ENCODE results near the gene DYNLT5.
"Not testable (repeated sequence)": the region's sequence is repeated elsewhere in the genome, so short reads cannot be mapped to it uniquely, and the experiment has no call there.

DYNLT5 gene

DNA sequence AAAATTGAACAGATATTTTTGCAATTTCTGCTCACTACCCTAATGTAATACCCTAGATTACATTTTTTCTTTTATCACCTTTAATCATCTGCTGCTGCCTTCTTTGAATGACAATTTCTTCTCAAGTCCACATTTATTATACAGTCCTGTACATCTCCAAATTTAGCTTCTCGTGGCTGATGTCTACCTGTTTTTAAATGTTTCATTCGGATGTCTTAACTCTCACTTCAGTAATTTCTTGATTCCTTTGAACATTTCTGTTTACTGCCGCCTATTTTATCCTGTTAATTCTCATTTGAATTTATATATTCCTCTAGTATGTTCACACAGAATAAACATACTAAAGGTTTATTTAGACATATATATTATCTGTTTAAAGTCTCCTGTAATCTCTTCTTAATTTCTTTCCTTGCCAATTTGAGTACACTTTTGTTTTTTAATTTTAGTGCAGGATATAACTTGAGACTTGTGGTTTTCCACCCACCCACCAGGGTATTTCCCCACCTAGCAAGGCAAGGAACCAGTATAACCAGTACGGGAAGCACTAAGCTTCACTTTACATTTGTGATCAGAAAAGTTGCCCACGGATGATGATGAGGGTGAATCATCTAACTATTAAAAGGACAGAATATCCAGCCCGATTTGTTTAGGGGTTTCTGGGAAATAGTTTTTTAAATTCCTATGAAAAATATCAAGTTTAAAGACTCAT, 36.1 kb downstream of the DYNLT5 start:
- no peak for TF ChIP-seq TCF4 (CRISPR knock-in tag; IDR thresholded peaks at IDR 0.05; ENCODE audit: borderline replicate concordance)
- TF ChIP-seq PPARA (CRISPR knock-in tag; IDR thresholded peaks at IDR 0.05; ENCODE audit: borderline replicate concordance) = no peak
- no peak for TF ChIP-seq ZFP30 (CRISPR knock-in tag; IDR thresholded peaks at IDR 0.05)
- no peak for TF ChIP-seq BACH2 (CRISPR knock-in tag; IDR thresholded peaks at IDR 0.05; ENCODE audit: borderline replicate concordance)
- no peak for TF ChIP-seq ZNF565 (CRISPR knock-in tag; conservative IDR thresholded peaks at IDR 0.05; ENCODE audit: low read depth)
- TF ChIP-seq, protein P1, sequence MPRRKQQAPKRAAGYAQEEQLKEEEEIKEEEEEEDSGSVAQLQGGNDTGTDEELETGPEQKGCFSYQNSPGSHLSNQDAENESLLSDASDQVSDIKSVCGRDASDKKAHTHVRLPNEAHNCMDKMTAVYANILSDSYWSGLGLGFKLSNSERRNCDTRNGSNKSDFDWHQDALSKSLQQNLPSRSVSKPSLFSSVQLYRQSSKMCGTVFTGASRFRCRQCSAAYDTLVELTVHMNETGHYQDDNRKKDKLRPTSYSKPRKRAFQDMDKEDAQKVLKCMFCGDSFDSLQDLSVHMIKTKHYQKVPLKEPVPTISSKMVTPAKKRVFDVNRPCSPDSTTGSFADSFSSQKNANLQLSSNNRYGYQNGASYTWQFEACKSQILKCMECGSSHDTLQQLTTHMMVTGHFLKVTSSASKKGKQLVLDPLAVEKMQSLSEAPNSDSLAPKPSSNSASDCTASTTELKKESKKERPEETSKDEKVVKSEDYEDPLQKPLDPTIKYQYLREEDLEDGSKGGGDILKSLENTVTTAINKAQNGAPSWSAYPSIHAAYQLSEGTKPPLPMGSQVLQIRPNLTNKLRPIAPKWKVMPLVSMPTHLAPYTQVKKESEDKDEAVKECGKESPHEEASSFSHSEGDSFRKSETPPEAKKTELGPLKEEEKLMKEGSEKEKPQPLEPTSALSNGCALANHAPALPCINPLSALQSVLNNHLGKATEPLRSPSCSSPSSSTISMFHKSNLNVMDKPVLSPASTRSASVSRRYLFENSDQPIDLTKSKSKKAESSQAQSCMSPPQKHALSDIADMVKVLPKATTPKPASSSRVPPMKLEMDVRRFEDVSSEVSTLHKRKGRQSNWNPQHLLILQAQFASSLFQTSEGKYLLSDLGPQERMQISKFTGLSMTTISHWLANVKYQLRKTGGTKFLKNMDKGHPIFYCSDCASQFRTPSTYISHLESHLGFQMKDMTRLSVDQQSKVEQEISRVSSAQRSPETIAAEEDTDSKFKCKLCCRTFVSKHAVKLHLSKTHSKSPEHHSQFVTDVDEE (CRISPR knock-in tag; IDR thresholded peaks at IDR 0.05) = no peak
- no peak for TF ChIP-seq CREB5 (CRISPR knock-in tag; IDR thresholded peaks at IDR 0.05; ENCODE audit: low read depth)
- TF ChIP-seq ARNTL (CRISPR knock-in tag; IDR thresholded peaks at IDR 0.05; ENCODE audit: borderline replicate concordance, low read depth) = no peak
- no peak for TF ChIP-seq GLIS3 (CRISPR knock-in tag; IDR thresholded peaks at IDR 0.05)
- TF ChIP-seq ISL1 (CRISPR knock-in tag; IDR thresholded peaks at IDR 0.05) = no peak
- no peak for TF ChIP-seq ZNF70 (CRISPR knock-in tag; IDR thresholded peaks at IDR 0.05)
- no peak for TF ChIP-seq OSR1 (CRISPR knock-in tag; IDR thresholded peaks at IDR 0.05)
- no peak for TF ChIP-seq ZC3H10 (CRISPR knock-in tag; IDR thresholded peaks at IDR 0.05)
- no peak for TF ChIP-seq ESRRG (CRISPR knock-in tag; IDR thresholded peaks at IDR 0.05)
- no peak for TF ChIP-seq CSDC2 (CRISPR knock-in tag; IDR thresholded peaks at IDR 0.05)
- no peak for TF ChIP-seq RARB (CRISPR knock-in tag; IDR thresholded peaks at IDR 0.05)
- TF ChIP-seq ZFP3 (CRISPR knock-in tag; IDR thresholded peaks at IDR 0.05) = no peak
- ATAC-seq = no peak

DNA sequence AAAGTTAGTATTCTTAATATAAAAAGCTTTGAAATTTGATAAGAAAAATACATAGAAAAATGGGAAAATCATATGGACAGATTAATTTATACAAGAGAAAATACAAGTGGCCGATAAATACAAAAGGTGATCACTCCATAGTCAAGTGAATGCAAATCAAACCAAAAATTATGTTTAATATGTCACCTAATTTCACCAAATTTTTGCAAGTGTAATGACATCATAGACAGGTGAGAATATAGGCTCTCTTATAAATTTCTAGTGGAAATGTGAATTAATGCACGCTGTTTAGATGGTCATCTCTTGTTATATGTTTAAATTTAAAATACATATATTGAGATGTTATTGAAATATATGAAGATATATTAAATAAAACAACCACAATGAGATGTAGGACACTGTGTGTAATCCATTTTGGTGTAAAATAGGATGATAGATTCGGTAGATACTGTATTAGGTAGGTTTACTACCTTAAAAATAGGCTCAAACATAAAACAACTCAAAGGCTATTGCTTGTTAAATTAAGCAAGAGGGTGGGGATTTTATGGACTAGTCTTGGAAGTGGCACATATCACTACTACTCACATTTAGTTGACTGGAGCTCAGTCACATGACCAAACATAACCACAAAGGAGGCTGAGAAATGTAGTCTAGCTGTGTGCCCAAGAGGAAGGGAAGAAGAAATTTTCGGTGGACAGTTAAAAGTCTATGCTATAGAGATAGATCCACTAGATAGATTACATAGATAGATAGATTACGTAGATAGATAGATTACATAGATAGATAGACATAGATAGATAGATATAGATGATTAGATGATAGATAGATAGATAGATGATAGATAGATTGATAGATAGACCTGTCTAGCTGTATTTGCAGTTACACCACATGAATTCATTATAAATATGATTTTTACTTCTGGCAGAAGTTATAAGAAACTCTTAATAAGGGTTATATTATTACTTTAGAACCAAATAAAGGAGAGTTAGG, 39.7 kb downstream of the DYNLT5 start:
- no peak for ATAC-seq
- TF ChIP-seq ZFP30 (CRISPR knock-in tag; IDR thresholded peaks at IDR 0.05) = no peak
- TF ChIP-seq PATZ1 (CRISPR knock-in tag; IDR thresholded peaks at IDR 0.05; ENCODE audit: borderline replicate concordance) = no peak
- TF ChIP-seq OSR1 (CRISPR knock-in tag; IDR thresholded peaks at IDR 0.05) = no peak
- no peak for TF ChIP-seq SNAI2 (CRISPR knock-in tag; IDR thresholded peaks at IDR 0.05)
- no peak for TF ChIP-seq ARNTL (CRISPR knock-in tag; IDR thresholded peaks at IDR 0.05; ENCODE audit: borderline replicate concordance, low read depth)
- TF ChIP-seq ISL1 (CRISPR knock-in tag; IDR thresholded peaks at IDR 0.05) = no peak
- no peak for TF ChIP-seq RARB (CRISPR knock-in tag; IDR thresholded peaks at IDR 0.05)
- no peak for TF ChIP-seq ZNF70 (CRISPR knock-in tag; IDR thresholded peaks at IDR 0.05)
- no peak for TF ChIP-seq TCF4 (CRISPR knock-in tag; IDR thresholded peaks at IDR 0.05; ENCODE audit: borderline replicate concordance)
- no peak for TF ChIP-seq PPARA (CRISPR knock-in tag; IDR thresholded peaks at IDR 0.05; ENCODE audit: borderline replicate concordance)
- TF ChIP-seq, protein P2, sequence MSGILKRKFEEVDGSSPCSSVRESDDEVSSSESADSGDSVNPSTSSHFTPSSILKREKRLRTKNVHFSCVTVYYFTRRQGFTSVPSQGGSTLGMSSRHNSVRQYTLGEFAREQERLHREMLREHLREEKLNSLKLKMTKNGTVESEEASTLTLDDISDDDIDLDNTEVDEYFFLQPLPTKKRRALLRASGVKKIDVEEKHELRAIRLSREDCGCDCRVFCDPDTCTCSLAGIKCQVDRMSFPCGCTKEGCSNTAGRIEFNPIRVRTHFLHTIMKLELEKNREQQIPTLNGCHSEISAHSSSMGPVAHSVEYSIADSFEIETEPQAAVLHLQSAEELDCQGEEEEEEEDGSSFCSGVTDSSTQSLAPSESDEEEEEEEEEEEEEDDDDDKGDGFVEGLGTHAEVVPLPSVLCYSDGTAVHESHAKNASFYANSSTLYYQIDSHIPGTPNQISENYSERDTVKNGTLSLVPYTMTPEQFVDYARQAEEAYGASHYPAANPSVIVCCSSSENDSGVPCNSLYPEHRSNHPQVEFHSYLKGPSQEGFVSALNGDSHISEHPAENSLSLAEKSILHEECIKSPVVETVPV (CRISPR knock-in tag; IDR thresholded peaks at IDR 0.05) = no peak
- no peak for TF ChIP-seq ZC3H10 (CRISPR knock-in tag; IDR thresholded peaks at IDR 0.05)
- no peak for TF ChIP-seq CREB5 (CRISPR knock-in tag; IDR thresholded peaks at IDR 0.05; ENCODE audit: low read depth)
- TF ChIP-seq POU6F1 (CRISPR knock-in tag; IDR thresholded peaks at IDR 0.05; ENCODE audit: borderline replicate concordance, low read depth) = no peak
- TF ChIP-seq ZNF565 (CRISPR knock-in tag; conservative IDR thresholded peaks at IDR 0.05; ENCODE audit: low read depth) = no peak
- TF ChIP-seq ZFP3 (CRISPR knock-in tag; IDR thresholded peaks at IDR 0.05) = no peak
- TF ChIP-seq ESRRG (CRISPR knock-in tag; IDR thresholded peaks at IDR 0.05) = no peak
- TF ChIP-seq BACH2 (CRISPR knock-in tag; IDR thresholded peaks at IDR 0.05; ENCODE audit: borderline replicate concordance) = no peak
- TF ChIP-seq CSDC2 (CRISPR knock-in tag; IDR thresholded peaks at IDR 0.05) = no peak
- no peak for TF ChIP-seq ZNF8 (CRISPR knock-in tag; IDR thresholded peaks at IDR 0.05)

GRCh38 chr1:66795839-66796238, 43.6 kb downstream of the DYNLT5 start:
- not testable (repeated sequence) for ATAC-seq

All from SK-N-SH treated with all-trans-retinoic acid at 6 μM for 48 hours (cell line).